Nephron (organoid): ENCODE results near the gene OR6Q1.

Experiments
- H3K27ac Mint-ChIP-seq, 3 experiments: 2 replicates each; pipeline ENCODE4 v1.8.0; 2020; ENCODE audit warnings: mixed read lengths in 3 of 3, mild to moderate bottlenecking in 2 of 3, moderate library complexity in 1 of 3
- H3K27me3 Mint-ChIP-seq: 2 replicates; pipeline ENCODE4 v1.8.0; 2021; ENCODE audit warnings: low read depth, mild to moderate bottlenecking, moderate library complexity, mixed read lengths
- H3K36me3 Mint-ChIP-seq: 2 replicates; pipeline ENCODE4 v1.8.0; 2020; ENCODE audit warnings: low read depth, mixed read lengths
- H3K4me1 Mint-ChIP-seq: 2 replicates; pipeline ENCODE4 v1.8.0; 2020; ENCODE audit warnings: mixed read lengths
- H3K4me3 Mint-ChIP-seq, 3 experiments: 2 replicates each; pipeline ENCODE4 v1.8.0; 2020; ENCODE audit warnings: mild to moderate bottlenecking in 3 of 3, mixed read lengths in 3 of 3, moderate library complexity in 2 of 3
- H3K9me3 Mint-ChIP-seq: 2 replicates; pipeline ENCODE4 v1.8.0; 2020; ENCODE audit warnings: mixed read lengths
- CTCF ChIP-seq, 3 experiments: fragments of 200-600 bp; sonication (generic); IDR thresholded peaks; one replicate each; pipeline ENCODE4 v1.5.0; 2021; ENCODE audit warnings: antibody characterized with exemption in 3 of 3; ENCODE audit not compliant: unreplicated experiment in 3 of 3

OR6Q1 gene

GRCh38 chr11:58070585-58070984 lies 39.8 kb downstream of the OR6Q1 start:
- TF ChIP-seq CTCF (IDR thresholded peaks at IDR 0.05; ENCODE audit: unreplicated experiment in 3 of 3) = no peak
- no peaks in the 10 kb centered on the region for H3K36me3 Mint-ChIP-seq
- no peaks in the 10 kb centered on the region for H3K4me1 Mint-ChIP-seq
- H3K27me3 Mint-ChIP-seq = peaks cover 10% of the 10 kb centered on the region
- H3K4me3 Mint-ChIP-seq = no peak overlapping the region
- H3K27ac Mint-ChIP-seq = no peak overlapping the region
- H3K9me3 Mint-ChIP-seq = no peaks in the 10 kb centered on the region

- Mint-ChIP-seq H3K36me3 (no peaks in the 10 kb centered on the region), H3K4me1 (no peaks in the 10 kb centered on the region), H3K4me3 (no peak overlapping the region), H3K27ac (no peak overlapping the region), H3K27me3 (no peaks in the 10 kb centered on the region), H3K9me3 (no peaks in the 10 kb centered on the region)
- no peak for TF ChIP-seq CTCF (IDR thresholded peaks at IDR 0.05; ENCODE audit: unreplicated experiment in 3 of 3)
Measured at GRCh38 chr11:58075781-58076180, 45.0 kb downstream of the OR6Q1 start.
